Activated CD4-positive, alpha-beta memory T cell treated with anti-CD3 and anti-CD28 coated beads for 36 hours (primary cell): ENCODE data around the gene IRF2BPL. TPM values are rescaled to one million over a fixed set of nuclear protein-coding genes. Genes with fewer than 3 reads are reported as not detected.
A peak's percentile ranks its signal among the peaks of the same experiment; 100 is the strongest.

Experiments used
- CTCF ChIA-PET: fragments of 350-600 bp; sonication (Branson Sonifier 250); formaldehyde crosslinking; loops from one replicate; lab custom pipeline; 2021; ENCODE audit warnings: antibody characterized with exemption, inconsistent platforms; lab: Charles Lee
- POLR2A ChIA-PET: fragments of 350-600 bp; sonication (Branson Sonifier 250); formaldehyde crosslinking; loops from one replicate; lab custom pipeline; 2021; ENCODE audit warnings: antibody characterized with exemption; lab: Charles Lee
- DNase-seq: peaks from one replicate; pipeline ENCODE4 v3.0.0-alpha.2; 2020
- H3K27ac Mint-ChIP-seq: one replicate; pipeline ENCODE4 v1.8.0; 2021; ENCODE audit warnings: mixed read lengths
- H3K27me3 Mint-ChIP-seq: one replicate; pipeline ENCODE4 v1.8.0; 2021; ENCODE audit warnings: mixed read lengths
- H3K36me3 Mint-ChIP-seq: one replicate; pipeline ENCODE4 v1.8.0; 2021; ENCODE audit warnings: mixed read lengths
- H3K4me1 Mint-ChIP-seq: one replicate; pipeline ENCODE4 v1.8.0; 2021; ENCODE audit warnings: low read depth, mixed read lengths
- H3K4me3 Mint-ChIP-seq: one replicate; pipeline ENCODE4 v1.8.0; 2021; ENCODE audit warnings: mild to moderate bottlenecking, mixed read lengths
- H3K9me3 Mint-ChIP-seq: one replicate; pipeline ENCODE4 v1.8.0; 2021; ENCODE audit warnings: mixed read lengths
- intact Hi-C: fragments of 100-400 bp; cut with micrococcal nuclease; formaldehyde crosslinking; loops from one replicate; pipeline ENCODE4 v1.15.1; 2023
- total RNA-seq, 2 experiments: library from RNA; stranded (reverse); gene quantifications; one replicate each; pipeline ENCODE4 v1.2.3, GENCODE V29; 2021

Gene IRF2BPL
- total RNA-seq, 2 experiments from 2014 or later = 38.5 to 41.1 TPM

DNA sequence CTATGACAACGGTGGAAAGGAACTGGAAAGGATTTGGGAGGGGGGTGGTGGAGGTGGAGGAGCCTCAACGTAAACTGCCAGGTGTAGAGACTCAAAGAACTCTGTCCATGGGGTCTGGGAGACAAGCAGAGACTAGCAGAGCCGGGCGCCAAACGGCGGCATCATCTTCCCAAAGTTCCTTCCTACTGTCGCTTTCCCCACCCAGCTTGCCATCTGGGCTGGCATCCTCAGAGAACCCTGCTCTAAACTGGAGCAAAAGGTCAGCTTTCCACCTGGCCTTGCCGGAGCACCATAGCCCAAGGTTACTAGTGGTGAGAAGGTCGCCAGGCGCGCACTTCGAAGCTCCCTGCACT is 4.0 kb upstream of the IRF2BPL start:
- Mint-ChIP-seq H3K36me3 (peaks cover 5% of the 10 kb centered on the region), H3K4me3 (peak overlapping the region; percentile 94), H3K9me3 (no peaks in the 10 kb centered on the region), H3K27ac (peak overlapping the region; percentile 98), H3K27me3 (no peaks in the 10 kb centered on the region), H3K4me1 (peaks cover 60% of the 10 kb centered on the region)
- CTCF ChIA-PET = interaction anchor here (0.6 to 4.7 kb wide), 5 partner anchors 9 to 115 kb away, joined by 3 to 23 read pairs (median 6); no protein-coding TSS in a partner anchor
- intact Hi-C loops = loop anchor here (1.0 to 10.0 kb wide), 3 partner anchors 8 to 1478 kb away; no protein-coding TSS in a partner anchor
- peak; percentile 27 for DNase-seq
- POLR2A ChIA-PET = interaction anchor here (1.1 to 3.0 kb wide), 3 partner anchors 10 to 85 kb away, joined by 5 to 17 read pairs (median 8); no protein-coding TSS in a partner anchor

DNA sequence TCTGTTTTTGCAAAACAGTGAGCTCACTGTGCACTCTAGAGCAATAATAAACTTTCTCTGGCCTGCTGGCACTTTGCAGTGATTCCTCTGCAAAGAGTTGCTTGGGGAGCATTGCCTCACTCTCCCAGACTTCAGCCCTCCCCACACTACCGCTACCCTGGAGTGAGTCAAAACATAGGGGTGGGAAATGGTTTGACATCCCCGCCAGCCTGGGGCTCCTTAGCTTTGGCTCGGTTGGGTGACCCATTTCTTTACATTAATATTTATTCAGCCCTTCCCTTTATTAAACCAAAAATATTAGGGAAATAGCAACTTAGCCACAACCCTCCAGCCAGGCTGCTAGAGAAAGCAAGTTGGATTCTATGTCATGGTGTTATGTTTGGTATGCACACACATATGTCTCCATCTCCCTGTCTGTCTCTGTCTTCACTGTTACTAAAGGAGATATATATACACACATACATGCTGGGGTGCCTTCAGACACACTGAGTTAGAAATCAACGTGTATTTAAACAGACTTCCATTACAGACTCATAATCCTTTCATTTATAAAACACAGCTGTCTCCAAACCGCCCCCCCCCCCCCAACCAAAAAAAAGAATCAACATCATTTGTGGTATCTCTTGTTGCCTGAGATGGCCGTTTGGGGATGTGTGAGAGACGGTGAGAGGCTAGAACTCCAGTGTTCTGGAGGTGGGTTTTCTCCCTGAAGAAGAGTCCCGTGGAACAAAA is 3.4 kb upstream of the IRF2BPL start:
- H3K4me3 Mint-ChIP-seq = peak overlapping the region; percentile 94
- H3K9me3 Mint-ChIP-seq = no peaks in the 10 kb centered on the region
- ChIA-PET POLR2A (interaction anchor here (1.1 to 3.0 kb wide), 3 partner anchors 11 to 85 kb away, joined by 5 to 17 read pairs (median 8); no protein-coding TSS in a partner anchor), CTCF (interaction anchor here (0.6 to 4.7 kb wide), 5 partner anchors 8 to 115 kb away, joined by 3 to 23 read pairs (median 6); no protein-coding TSS in a partner anchor)
- H3K27ac Mint-ChIP-seq = peak overlapping the region; percentile 98
- H3K4me1 Mint-ChIP-seq = peaks cover 54% of the 10 kb centered on the region
- DNase-seq = peak; percentile 44
- intact Hi-C loops = loop anchor here (1.0 to 10.0 kb wide), 3 partner anchors 8 to 1477 kb away; no protein-coding TSS in a partner anchor
- H3K36me3 Mint-ChIP-seq = peaks cover 8% of the 10 kb centered on the region
- H3K27me3 Mint-ChIP-seq = no peaks in the 10 kb centered on the region

DNA sequence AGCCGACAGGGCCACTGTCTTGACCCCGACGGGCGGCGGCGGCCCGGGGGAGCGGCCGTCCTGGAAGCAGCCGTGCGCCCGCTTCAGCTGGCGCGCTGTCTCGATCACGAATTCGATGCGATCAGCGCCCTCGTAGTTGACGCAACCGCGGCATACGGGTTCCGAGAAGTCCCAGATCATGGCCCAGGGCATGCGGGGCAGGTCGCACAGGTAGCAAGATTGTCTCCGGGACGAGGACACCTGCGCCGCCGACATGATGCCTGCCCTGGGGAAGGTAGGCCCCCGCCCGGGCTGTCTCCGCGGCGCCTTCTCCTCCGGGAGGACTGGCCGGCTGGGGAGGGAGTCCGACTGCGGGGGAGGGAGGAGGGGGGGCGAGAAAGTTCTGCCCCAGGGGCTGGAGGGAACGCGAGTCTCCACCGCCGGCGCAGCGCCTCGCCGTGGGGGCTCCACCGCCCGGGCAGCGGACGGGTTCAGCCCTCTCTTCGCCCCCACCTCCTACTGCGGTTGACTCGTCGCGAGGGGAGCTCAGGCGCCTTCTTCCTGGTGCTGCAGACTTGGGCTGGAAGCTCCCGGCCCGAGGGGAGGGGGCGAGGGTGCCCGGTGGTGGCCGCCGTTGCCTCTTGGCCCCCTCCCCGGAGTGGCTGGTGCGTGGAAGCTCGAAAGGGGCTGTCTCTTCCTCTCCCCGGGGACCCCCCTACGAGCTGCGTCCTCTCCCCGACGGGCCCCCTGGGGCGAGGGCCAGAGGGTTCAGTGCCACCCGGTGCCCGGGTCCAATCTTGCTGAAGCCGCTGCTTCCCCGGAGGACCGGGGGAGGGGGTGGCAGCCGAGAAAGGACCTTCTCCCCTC is 747 bp downstream of the IRF2BPL start:
- peak; percentile 76 for DNase-seq
- intact Hi-C loops = loop anchor here (1.0 kb wide), 3 partner anchors 13 to 71 kb away; no protein-coding TSS in a partner anchor
- ChIA-PET CTCF (interaction anchor here (0.7 to 3.9 kb wide), 11 partner anchors 10 to 151 kb away, joined by 3 to 22 read pairs (median 5); no protein-coding TSS in a partner anchor), POLR2A (interaction anchor here (0.6 to 4.8 kb wide), 13 partner anchors 10 to 862 kb away, joined by 3 to 24 read pairs (median 4); no protein-coding TSS in a partner anchor)
- Mint-ChIP-seq H3K36me3 (peaks cover 28% of the 10 kb centered on the region), H3K4me1 (peaks cover 59% of the 10 kb centered on the region), H3K27me3 (no peaks in the 10 kb centered on the region), H3K4me3 (peak overlapping the region; percentile 82), H3K27ac (peak overlapping the region; percentile 97), H3K9me3 (no peaks in the 10 kb centered on the region)

DNA sequence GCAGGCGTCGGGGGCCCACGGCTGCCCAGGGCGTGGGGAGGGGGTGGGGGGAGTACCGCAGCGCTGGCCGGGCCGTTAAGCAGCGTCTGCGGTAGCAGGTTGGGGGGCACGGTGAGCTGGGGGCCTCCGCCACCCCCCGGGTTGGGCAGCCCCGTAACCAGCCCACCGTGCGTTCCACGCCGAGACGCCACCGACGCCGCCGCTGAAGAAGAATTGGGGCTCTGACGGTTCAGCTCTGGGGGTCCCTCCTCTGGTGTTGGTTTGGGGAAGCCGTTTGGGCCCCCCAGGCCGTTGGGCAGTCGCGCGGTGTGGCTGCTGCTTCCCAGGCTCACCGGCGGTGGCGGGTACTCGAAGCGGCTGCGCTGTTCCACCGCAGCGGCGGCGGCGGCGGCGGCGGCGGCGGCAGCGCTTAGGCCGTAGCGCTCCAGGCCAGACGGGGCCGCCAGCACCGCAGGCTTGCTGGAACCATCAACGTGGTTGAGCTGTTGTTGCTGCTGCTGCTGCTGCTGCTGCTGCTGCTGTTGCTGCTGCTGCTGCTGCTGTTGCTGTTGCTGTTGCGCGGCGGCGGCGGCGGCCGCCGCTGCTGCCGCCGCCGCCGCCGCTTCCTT is 1.5 kb downstream of the IRF2BPL start:
- Mint-ChIP-seq H3K9me3 (no peaks in the 10 kb centered on the region), H3K27me3 (no peaks in the 10 kb centered on the region), H3K4me1 (peaks cover 59% of the 10 kb centered on the region), H3K36me3 (peaks cover 28% of the 10 kb centered on the region), H3K27ac (peak overlapping the region; percentile 97), H3K4me3 (peak overlapping the region; percentile 82)
- intact Hi-C loops = no loop called here
- CTCF ChIA-PET = interaction anchor here (1.1 to 3.9 kb wide), 8 partner anchors 10 to 150 kb away, joined by 3 to 22 read pairs (median 6); no protein-coding TSS in a partner anchor
- peak; percentile 61 for DNase-seq
- POLR2A ChIA-PET = interaction anchor here (0.6 to 4.8 kb wide), 9 partner anchors 11 to 861 kb away, joined by 3 to 24 read pairs (median 4); no protein-coding TSS in a partner anchor

- CTCF ChIA-PET = interaction anchor here (1.1 to 4.8 kb wide), 6 partner anchors 14 to 150 kb away, joined by 4 to 37 read pairs (median 10); no protein-coding TSS in a partner anchor
- H3K27ac Mint-ChIP-seq = peak overlapping the region; percentile 77
- H3K36me3 Mint-ChIP-seq = peaks cover 28% of the 10 kb centered on the region
- peaks cover 59% of the 10 kb centered on the region for H3K4me1 Mint-ChIP-seq
- H3K27me3 Mint-ChIP-seq = no peaks in the 10 kb centered on the region
- peak overlapping the region; percentile 82 for H3K4me3 Mint-ChIP-seq
- DNase-seq = peak; percentile 37
- POLR2A ChIA-PET = interaction anchor here (0.6 to 4.8 kb wide), 7 partner anchors 14 to 860 kb away, joined by 3 to 24 read pairs (median 3); no protein-coding TSS in a partner anchor
- H3K9me3 Mint-ChIP-seq = no peaks in the 10 kb centered on the region
- intact Hi-C loops = no loop called here
These were observed 2.2 kb downstream of the IRF2BPL start for GRCh38 chr14:77026166-77026929.

GRCh38 chr14:77025744-77026165 is 2.8 kb downstream of the IRF2BPL start:
- POLR2A ChIA-PET = interaction anchor here (0.6 to 4.8 kb wide), 4 partner anchors 8 to 78 kb away, joined by 3 to 24 read pairs (median 3); no protein-coding TSS in a partner anchor
- Mint-ChIP-seq H3K27me3 (no peaks in the 10 kb centered on the region), H3K27ac (no peak overlapping the region), H3K4me3 (peak overlapping the region; percentile 66), H3K4me1 (peaks cover 57% of the 10 kb centered on the region), H3K9me3 (no peaks in the 10 kb centered on the region), H3K36me3 (peaks cover 28% of the 10 kb centered on the region)
- no peak for DNase-seq
- CTCF ChIA-PET = interaction anchor here (3.8 to 4.8 kb wide), 2 partner anchors 15 to 112 kb away, joined by 16 to 37 read pairs; no protein-coding TSS in a partner anchor
- intact Hi-C loops = no loop called here

GRCh38 chr14:77024171-77024691 is 4.3 kb downstream of the IRF2BPL start:
- POLR2A ChIA-PET = interaction anchor here (0.8 to 1.4 kb wide), 8 partner anchors 10 to 95 kb away, joined by 3 to 14 read pairs (median 4); no protein-coding TSS in a partner anchor
- peak; percentile 92 for DNase-seq
- Mint-ChIP-seq H3K4me3 (peak overlapping the region; percentile 66), H3K4me1 (peaks cover 49% of the 10 kb centered on the region), H3K27ac (peak overlapping the region; percentile 80), H3K9me3 (no peaks in the 10 kb centered on the region), H3K27me3 (no peaks in the 10 kb centered on the region), H3K36me3 (peaks cover 28% of the 10 kb centered on the region)
- CTCF ChIA-PET = interaction anchor here (0.8 to 4.8 kb wide), 15 partner anchors 8 to 151 kb away, joined by 3 to 37 read pairs (median 6); no protein-coding TSS in a partner anchor
- intact Hi-C loops = loop anchor here (1.0 kb wide), 3 partner anchors 9 to 68 kb away; no protein-coding TSS in a partner anchor

- peak; percentile 79 for DNase-seq
- Mint-ChIP-seq H3K4me3 (peak overlapping the region; percentile 58), H3K9me3 (no peaks in the 10 kb centered on the region), H3K27me3 (no peaks in the 10 kb centered on the region), H3K36me3 (peaks cover 24% of the 10 kb centered on the region), H3K4me1 (peaks cover 44% of the 10 kb centered on the region), H3K27ac (peak overlapping the region; percentile 87)
- POLR2A ChIA-PET = interaction anchor here (0.5 to 1.4 kb wide), 11 partner anchors 11 to 94 kb away, joined by 3 to 14 read pairs (median 3); no protein-coding TSS in a partner anchor
- intact Hi-C loops = loop anchor here (2.0 kb wide), 3 partner anchors 18 to 280 kb away; no protein-coding TSS in a partner anchor
- CTCF ChIA-PET = interaction anchor here (0.8 to 4.8 kb wide), 16 partner anchors 9 to 150 kb away, joined by 3 to 37 read pairs (median 5); no protein-coding TSS in a partner anchor
These were observed 5.2 kb downstream of the IRF2BPL start for GRCh38 chr14:77023001-77023996.
